Right lobe of liver (tissue), 6 donors: ENCODE results near the gene DNAH2. TPM values are rescaled to one million over a fixed set of nuclear protein-coding genes. Genes with fewer than 3 reads are reported as not detected.

Experiments
- ATAC-seq, 4 donors: fragments of 200-7000 bp; cut with Tn5 transposase; one replicate each; pipeline ENCODE4 v1.9.1; 2020; ENCODE audit warnings: mild to moderate bottlenecking in 4 of 4, moderate library complexity in 4 of 4
- DNase-seq, 3 donors: peaks; one replicate each; pipeline ENCODE4 v3.0.0-alpha.2; 2020
- H3K27ac ChIP-seq, 3 donors: fragments of 200-600 bp; one replicate each; pipeline ENCODE4 v1.8.0; 2022
- H3K27me3 ChIP-seq, 2 donors: fragments of 200-600 bp; one replicate each; pipeline ENCODE4 v1.8.0; 2022
- H3K36me3 ChIP-seq, 4 donors: fragments of 200-600 bp; sonication (generic) in 1 of 4; one replicate each; pipeline versions ENCODE4 v1.5.1 to v1.8.0; 2017 to 2022; ENCODE audit warnings: control low read depth in 1 of 4
- H3K4me1 ChIP-seq, 4 donors: fragments of 200-600 bp; sonication (generic) in 1 of 4; one replicate each; pipeline versions ENCODE4 v1.5.1 to v1.8.0; 2017 to 2022; ENCODE audit warnings: control low read depth in 1 of 4
- H3K4me3 ChIP-seq, 3 donors: fragments of 200-600 bp; one replicate each; pipeline ENCODE4 v1.8.0; 2022
- H3K9me3 ChIP-seq, 4 donors: fragments of 200-600 bp; sonication (generic) in 1 of 4; one replicate each; pipeline versions ENCODE4 v1.5.1 to v1.8.0; 2017 to 2022; ENCODE audit warnings: control low read depth in 1 of 4
- CTCF ChIP-seq, 4 donors: fragments of 200-600 bp in 3 of 4; fragments of 450-650 bp in 1 of 4; IDR thresholded peaks; one replicate each; pipeline versions ENCODE4 v1.5.1 to v1.8.0; 2016 to 2022; ENCODE audit warnings: antibody characterized with exemption in 4 of 4, mild to moderate bottlenecking in 2 of 4
- POLR2A ChIP-seq: fragments of 450-650 bp; IDR thresholded peaks from one replicate; pipeline ENCODE4 v1.6.1; 2017; ENCODE audit warnings: antibody characterized with exemption, mild to moderate bottlenecking
- WGBS: methylation state at CpG from one replicate; pipeline ENCODE4 v1.1.6; 2018; ENCODE audit warnings: low coverage, low lambda C conversion rate; ENCODE audit not compliant: insufficient coverage; ENCODE audit errors: missing lambda C conversion rate; 5-methylcytosine and 5-hydroxymethylcytosine counted together
- intact Hi-C, 2 donors: fragments of 100-400 bp; cut with DNase I; formaldehyde crosslinking; loops; one replicate each; pipeline versions ENCODE4 v1.11.2 to v1.14.1; 2022
- total RNA-seq, 6 experiments: library from RNA; depleted of rRNA in 2 of 6; stranded (reverse); fragments of >200 nt in 2 of 6; fragmentation: NEBNext Ultra II Directional in 3 of 6; extraction: Animal tissue kit (Norgen Biotek cat#: 25700) in 3 of 6; gene quantifications; one replicate each; pipeline versions ENCODE4 v1.1.0 to v1.2.4, GENCODE V29; 2016 to 2023
- donor health status: DM: no; HTN: yes; CAD: no.
- donor health status: DM: no; HTN: no; CAD: no.
- donor health status: DM: no; HTN: no; CAD: no.
- donor health status: DM: no; HTN: yes; CAD: no.
- donor health status: DM: no; HTN: yes; CAD: no.

The DNAH2 gene
- total RNA-seq, 6 experiments from 2014 or later: 0.12 to 0.38 (median 0.27) TPM

GRCh38 chr17:7845359-7846062, 128.0 kb downstream of the DNAH2 start:
- Histone ChIP-seq H3K27me3 (no peaks in the 10 kb centered on the region), H3K4me3 (peak overlapping the region; percentile 73 to 98 (median 81)), H3K36me3 (peaks cover 0 to 37% (median 16%) of the 10 kb centered on the region in 4 donors), H3K4me1 (peaks cover 0 to 19% (median 8%) of the 10 kb centered on the region in 4 donors), H3K27ac (peak overlapping the region in 2 of 3 donors; percentile 99), H3K9me3 (no peaks in the 10 kb centered on the region)
- TF ChIP-seq POLR2A: no peak
- TF ChIP-seq CTCF (IDR thresholded peaks at IDR 0.05): no peak
- DNase-seq: peak in 2 of 3 donors; percentile 36 to 50
- no peak for ATAC-seq
- WGBS: 90% methylated on average over 2 of the region's 15 CpGs
- intact Hi-C loops: no loop called here

- Histone ChIP-seq H3K4me3 (no peak overlapping the region), H3K36me3 (peaks cover 0 to 41% (median 17%) of the 10 kb centered on the region in 4 donors), H3K4me1 (peaks cover 0 to 12% (median 5%) of the 10 kb centered on the region in 4 donors), H3K27ac (no peak overlapping the region), H3K9me3 (no peaks in the 10 kb centered on the region), H3K27me3 (no peaks in the 10 kb centered on the region)
- 81% methylated on average over 5 of the region's 22 CpGs for WGBS
- no peak for ATAC-seq
- peak in 2 of 3 donors; percentile 23 to 50 for DNase-seq
- TF ChIP-seq POLR2A: no peak
- intact Hi-C loops: no loop called here
Measured at GRCh38 chr17:7846063-7846735, 128.7 kb downstream of the DNAH2 start.

- Histone ChIP-seq H3K27me3 (no peaks in the 10 kb centered on the region), H3K4me3 (no peak overlapping the region), H3K27ac (no peak overlapping the region), H3K4me1 (peaks cover 0 to 10% (median 4%) of the 10 kb centered on the region in 4 donors), H3K36me3 (peaks cover 0 to 48% (median 18%) of the 10 kb centered on the region in 4 donors), H3K9me3 (no peaks in the 10 kb centered on the region)
- TF ChIP-seq CTCF (IDR thresholded peaks at IDR 0.05) (no peak), POLR2A (no peak)
- WGBS: 59% methylated on average over 13 of the region's 34 CpGs
- intact Hi-C loops: no loop called here
- no peak for ATAC-seq
- DNase-seq: peak in 2 of 3 donors; percentile 20 to 53
Measured at GRCh38 chr17:7846765-7847661, 129.5 kb downstream of the DNAH2 start.

GRCh38 chr17:7848131-7848579, 130.6 kb downstream of the DNAH2 start:
- H3K4me1 ChIP-seq: peaks cover 0 to 10% (median 4%) of the 10 kb centered on the region in 4 donors
- ATAC-seq (no peak), DNase-seq (peak in 1 of 3 donors; percentile 50)
- H3K9me3 ChIP-seq: no peaks in the 10 kb centered on the region
- H3K27ac ChIP-seq: no peak overlapping the region
- H3K36me3 ChIP-seq: peaks cover 0 to 59% (median 23%) of the 10 kb centered on the region in 4 donors
- H3K4me3 ChIP-seq: no peak overlapping the region
- intact Hi-C loops: no loop called here
- TF ChIP-seq CTCF (IDR thresholded peaks at IDR 0.05): no peak
- no peak for TF ChIP-seq POLR2A
- no peaks in the 10 kb centered on the region for H3K27me3 ChIP-seq
- no CpG with 5 or more reads among the region's 20 CpGs for WGBS
